Measurements from ENCODE around the gene TMEM53. TPM values are rescaled to one million over a fixed set of nuclear protein-coding genes. Genes with fewer than 3 reads are reported as not detected.

TMEM53 gene
- total and polyA plus RNA-seq, 5 donors from 2014 or later: 2.7 to 6.8 (median 5.6) TPM

- Histone ChIP-seq H3K27me3 (ENCODE audit: control insufficient read depth, insufficient read depth, low read length) (no peaks in the 10 kb centered on the region), H3K9me3 (ENCODE audit: control insufficient read depth in 2 of 2, low read length in 2 of 2) (no peaks in the 10 kb centered on the region), H3K27ac (ENCODE audit: insufficient read depth, low read length, poor library complexity, severe bottlenecking) (no peak overlapping the region), H3K36me3 (ENCODE audit: control insufficient read depth, insufficient read depth, low read length) (no peaks in the 10 kb centered on the region), H3K4me1 (ENCODE audit: control insufficient read depth, insufficient read depth, low read length, poor library complexity, severe bottlenecking) (peaks cover 7% of the 10 kb centered on the region), H3K4me3 (ENCODE audit: low read depth, low read length) (no peak overlapping the region)
- no peak for ATAC-seq (ENCODE audit: low read depth in 2 of 2)
- DNase-seq: no peak
- Mint-ChIP-seq H3K4me1 (peaks cover 5 to 22% (median 13%) of the 10 kb centered on the region in 4 donors), H3K9me3 (no peaks in the 10 kb centered on the region), H3K27ac (no peak overlapping the region), H3K4me3 (no peak overlapping the region), H3K27me3 (no peaks in the 10 kb centered on the region), H3K36me3 (peaks cover 10% of the 10 kb centered on the region)
Observed at GRCh38 chr1:44660176-44660575, 14.1 kb downstream of the TMEM53 start.

- Mint-ChIP-seq H3K27ac (peak overlapping the region in 1 of 3 donors; percentile 73), H3K27me3 (no peaks in the 10 kb centered on the region), H3K36me3 (peaks cover 10% of the 10 kb centered on the region), H3K4me1 (peaks cover 2 to 16% (median 8%) of the 10 kb centered on the region in 4 donors), H3K4me3 (no peak overlapping the region), H3K9me3 (no peaks in the 10 kb centered on the region)
- ATAC-seq (ENCODE audit: low read depth in 2 of 2) (no peak), DNase-seq (no peak)
- H3K9me3 ChIP-seq (ENCODE audit: control insufficient read depth in 2 of 2, low read length in 2 of 2): no peaks in the 10 kb centered on the region
- H3K4me1 ChIP-seq (ENCODE audit: control insufficient read depth, insufficient read depth, low read length, poor library complexity, severe bottlenecking): peaks cover 5% of the 10 kb centered on the region
- H3K27ac ChIP-seq (ENCODE audit: insufficient read depth, low read length, poor library complexity, severe bottlenecking): no peak overlapping the region
- H3K36me3 ChIP-seq (ENCODE audit: control insufficient read depth, insufficient read depth, low read length): no peaks in the 10 kb centered on the region
- H3K4me3 ChIP-seq (ENCODE audit: low read depth, low read length): no peak overlapping the region
- no peaks in the 10 kb centered on the region for H3K27me3 ChIP-seq (ENCODE audit: control insufficient read depth, insufficient read depth, low read length)
Observed at GRCh38 chr1:44659566-44659965, 14.7 kb downstream of the TMEM53 start.

- DNase-seq (no peak), ATAC-seq (ENCODE audit: low read depth in 2 of 2) (no peak)
- Histone ChIP-seq H3K9me3 (ENCODE audit: control insufficient read depth in 2 of 2, low read length in 2 of 2) (no peaks in the 10 kb centered on the region), H3K27ac (ENCODE audit: insufficient read depth, low read length, poor library complexity, severe bottlenecking) (no peak overlapping the region), H3K4me1 (ENCODE audit: control insufficient read depth, insufficient read depth, low read length, poor library complexity, severe bottlenecking) (no peaks in the 10 kb centered on the region), H3K27me3 (ENCODE audit: control insufficient read depth, insufficient read depth, low read length) (no peaks in the 10 kb centered on the region), H3K4me3 (ENCODE audit: low read depth, low read length) (no peak overlapping the region), H3K36me3 (ENCODE audit: control insufficient read depth, insufficient read depth, low read length) (peaks cover 6% of the 10 kb centered on the region)
- Mint-ChIP-seq H3K27ac (no peak overlapping the region), H3K36me3 (peaks cover 20% of the 10 kb centered on the region), H3K4me3 (no peak overlapping the region), H3K4me1 (peaks cover 0 to 11% (median 4%) of the 10 kb centered on the region in 4 donors), H3K27me3 (no peaks in the 10 kb centered on the region), H3K9me3 (no peaks in the 10 kb centered on the region)
Observed at GRCh38 chr1:44655609-44656008, 18.7 kb downstream of the TMEM53 start.

GRCh38 chr1:44654621-44655187 lies 19.6 kb downstream of the TMEM53 start:
- Histone ChIP-seq H3K27me3 (ENCODE audit: control insufficient read depth, insufficient read depth, low read length) (no peaks in the 10 kb centered on the region), H3K9me3 (ENCODE audit: control insufficient read depth in 2 of 2, low read length in 2 of 2) (no peaks in the 10 kb centered on the region), H3K4me1 (ENCODE audit: control insufficient read depth, insufficient read depth, low read length, poor library complexity, severe bottlenecking) (no peaks in the 10 kb centered on the region), H3K4me3 (ENCODE audit: low read depth, low read length) (no peak overlapping the region), H3K27ac (ENCODE audit: insufficient read depth, low read length, poor library complexity, severe bottlenecking) (no peak overlapping the region), H3K36me3 (ENCODE audit: control insufficient read depth, insufficient read depth, low read length) (peaks cover 15% of the 10 kb centered on the region)
- no peaks in the 10 kb centered on the region for H3K9me3 Mint-ChIP-seq
- DNase-seq (no peak), ATAC-seq (ENCODE audit: low read depth in 2 of 2) (no peak)
- H3K27me3 Mint-ChIP-seq: no peaks in the 10 kb centered on the region
- no peak overlapping the region for H3K4me3 Mint-ChIP-seq
- H3K4me1 Mint-ChIP-seq: peaks cover 0 to 11% (median 4%) of the 10 kb centered on the region in 4 donors
- H3K36me3 Mint-ChIP-seq: peaks cover 21% of the 10 kb centered on the region
- H3K27ac Mint-ChIP-seq: no peak overlapping the region

- Mint-ChIP-seq H3K4me1 (peaks cover 0 to 11% (median 5%) of the 10 kb centered on the region in 4 donors), H3K9me3 (no peaks in the 10 kb centered on the region), H3K36me3 (peaks cover 29% of the 10 kb centered on the region), H3K4me3 (no peak overlapping the region), H3K27me3 (no peaks in the 10 kb centered on the region), H3K27ac (no peak overlapping the region)
- Histone ChIP-seq H3K27me3 (ENCODE audit: control insufficient read depth, insufficient read depth, low read length) (no peaks in the 10 kb centered on the region), H3K4me3 (ENCODE audit: low read depth, low read length) (no peak overlapping the region), H3K9me3 (ENCODE audit: control insufficient read depth in 2 of 2, low read length in 2 of 2) (no peaks in the 10 kb centered on the region), H3K27ac (ENCODE audit: insufficient read depth, low read length, poor library complexity, severe bottlenecking) (no peak overlapping the region), H3K36me3 (ENCODE audit: control insufficient read depth, insufficient read depth, low read length) (peaks cover 29% of the 10 kb centered on the region), H3K4me1 (ENCODE audit: control insufficient read depth, insufficient read depth, low read length, poor library complexity, severe bottlenecking) (no peaks in the 10 kb centered on the region)
- ATAC-seq (ENCODE audit: low read depth in 2 of 2) (no peak), DNase-seq (no peak)
Observed at GRCh38 chr1:44653107-44653964, 20.9 kb downstream of the TMEM53 start.

- Histone ChIP-seq H3K27ac (ENCODE audit: insufficient read depth, low read length, poor library complexity, severe bottlenecking) (no peak overlapping the region), H3K9me3 (ENCODE audit: control insufficient read depth in 2 of 2, low read length in 2 of 2) (no peaks in the 10 kb centered on the region), H3K27me3 (ENCODE audit: control insufficient read depth, insufficient read depth, low read length) (no peaks in the 10 kb centered on the region), H3K4me1 (ENCODE audit: control insufficient read depth, insufficient read depth, low read length, poor library complexity, severe bottlenecking) (no peaks in the 10 kb centered on the region), H3K36me3 (ENCODE audit: control insufficient read depth, insufficient read depth, low read length) (peaks cover 36% of the 10 kb centered on the region), H3K4me3 (ENCODE audit: low read depth, low read length) (no peak overlapping the region)
- Mint-ChIP-seq H3K36me3 (peaks cover 28% of the 10 kb centered on the region), H3K4me3 (no peak overlapping the region), H3K4me1 (peaks cover 5 to 13% (median 6%) of the 10 kb centered on the region in 4 donors), H3K27ac (peak overlapping the region in 1 of 3 donors; percentile 46), H3K9me3 (no peaks in the 10 kb centered on the region), H3K27me3 (no peaks in the 10 kb centered on the region)
- DNase-seq (peak; percentile 56 to 66 (median 64)), ATAC-seq (ENCODE audit: low read depth in 2 of 2) (peak; percentile 80 to 87)
Observed at GRCh38 chr1:44652445-44653106, 21.7 kb downstream of the TMEM53 start.

- Mint-ChIP-seq H3K27me3 (no peaks in the 10 kb centered on the region), H3K36me3 (peaks cover 33% of the 10 kb centered on the region), H3K4me1 (peaks cover 5 to 13% (median 6%) of the 10 kb centered on the region in 4 donors), H3K9me3 (no peaks in the 10 kb centered on the region), H3K27ac (no peak overlapping the region), H3K4me3 (no peak overlapping the region)
- no peak for DNase-seq
- no peaks in the 10 kb centered on the region for H3K4me1 ChIP-seq (ENCODE audit: control insufficient read depth, insufficient read depth, low read length, poor library complexity, severe bottlenecking)
- ATAC-seq (ENCODE audit: low read depth in 2 of 2): no peak
- no peaks in the 10 kb centered on the region for H3K27me3 ChIP-seq (ENCODE audit: control insufficient read depth, insufficient read depth, low read length)
- no peaks in the 10 kb centered on the region for H3K9me3 ChIP-seq (ENCODE audit: control insufficient read depth in 2 of 2, low read length in 2 of 2)
- peaks cover 47% of the 10 kb centered on the region for H3K36me3 ChIP-seq (ENCODE audit: control insufficient read depth, insufficient read depth, low read length)
- H3K27ac ChIP-seq (ENCODE audit: insufficient read depth, low read length, poor library complexity, severe bottlenecking): no peak overlapping the region
- no peak overlapping the region for H3K4me3 ChIP-seq (ENCODE audit: low read depth, low read length)
Observed at GRCh38 chr1:44651069-44651468, 23.2 kb downstream of the TMEM53 start.

All from CD4-positive, CD25-positive, alpha-beta regulatory T cell (primary cell).